ENCODE measurements around the gene RNU5B-1.

GRCh38 chr15:65266469-65266868 lies 38.0 kb upstream of the RNU5B-1 start:
- no peak for TF ChIP-seq CTCF (IDR thresholded peaks at IDR 0.05; ENCODE audit: low read depth, low read length)
- no peak for TF ChIP-seq EZH2phosphoT487 (IDR thresholded peaks at IDR 0.05; ENCODE audit: low read depth)

All from OCI-LY3 (cell line).